HG03095 (cell line): ENCODE data around the gene MOGAT2.
"Not testable (repeated sequence)": the region's sequence is repeated elsewhere in the genome, so short reads cannot be mapped to it uniquely, and the experiment has no call there.

Experiments
- ATAC-seq: cut with Tn5 transposase; IDR thresholded peaks from one replicate; pipeline ENCODE4 v1.9.1; 2021; ENCODE audit warnings: moderate library complexity; ENCODE audit not compliant: unreplicated experiment

MOGAT2 gene

DNA sequence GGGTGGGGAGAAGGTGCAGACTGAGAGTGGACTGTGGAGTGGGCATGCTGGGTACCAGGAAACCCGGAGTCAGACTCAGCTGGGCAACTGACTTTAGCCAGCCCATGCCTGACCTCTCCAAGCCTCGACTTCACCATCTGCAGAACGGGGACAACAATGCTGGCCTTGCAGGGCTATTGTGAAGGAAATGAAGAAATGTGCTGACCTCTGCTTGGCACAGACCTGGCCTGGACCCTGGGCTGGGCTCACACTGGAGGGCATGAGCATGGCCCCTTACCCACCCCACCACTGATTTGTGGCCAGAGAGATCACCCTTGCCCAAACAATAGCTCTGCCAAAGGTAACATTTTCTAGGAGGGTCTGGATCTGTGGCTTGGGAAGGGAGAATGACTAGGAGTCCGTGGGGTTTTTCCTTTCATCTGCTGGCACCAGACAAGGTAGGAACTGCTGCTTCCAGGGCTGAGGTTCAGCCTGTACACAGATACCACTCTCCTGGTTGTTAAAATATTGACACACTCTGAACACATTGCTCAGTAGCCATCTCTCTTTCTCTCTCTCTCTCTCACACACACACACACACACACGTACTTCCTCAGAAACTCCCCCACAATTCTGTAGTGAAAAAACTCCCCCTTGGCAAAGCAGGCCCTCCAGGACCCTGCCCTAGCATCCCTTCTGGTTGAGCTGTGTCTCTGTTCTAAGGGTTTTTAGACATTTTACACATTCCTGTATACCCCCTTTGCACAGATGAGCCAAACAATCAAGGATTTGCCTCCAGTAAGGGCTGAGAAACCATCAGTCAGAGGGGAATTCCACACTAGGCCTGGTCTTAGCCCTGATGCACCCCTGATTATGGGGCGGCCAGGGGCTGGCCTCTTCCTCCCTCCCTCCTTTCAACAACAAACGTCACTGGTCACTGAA lies 1.0 kb downstream of the MOGAT2 start:
- no peak for ATAC-seq

DNA sequence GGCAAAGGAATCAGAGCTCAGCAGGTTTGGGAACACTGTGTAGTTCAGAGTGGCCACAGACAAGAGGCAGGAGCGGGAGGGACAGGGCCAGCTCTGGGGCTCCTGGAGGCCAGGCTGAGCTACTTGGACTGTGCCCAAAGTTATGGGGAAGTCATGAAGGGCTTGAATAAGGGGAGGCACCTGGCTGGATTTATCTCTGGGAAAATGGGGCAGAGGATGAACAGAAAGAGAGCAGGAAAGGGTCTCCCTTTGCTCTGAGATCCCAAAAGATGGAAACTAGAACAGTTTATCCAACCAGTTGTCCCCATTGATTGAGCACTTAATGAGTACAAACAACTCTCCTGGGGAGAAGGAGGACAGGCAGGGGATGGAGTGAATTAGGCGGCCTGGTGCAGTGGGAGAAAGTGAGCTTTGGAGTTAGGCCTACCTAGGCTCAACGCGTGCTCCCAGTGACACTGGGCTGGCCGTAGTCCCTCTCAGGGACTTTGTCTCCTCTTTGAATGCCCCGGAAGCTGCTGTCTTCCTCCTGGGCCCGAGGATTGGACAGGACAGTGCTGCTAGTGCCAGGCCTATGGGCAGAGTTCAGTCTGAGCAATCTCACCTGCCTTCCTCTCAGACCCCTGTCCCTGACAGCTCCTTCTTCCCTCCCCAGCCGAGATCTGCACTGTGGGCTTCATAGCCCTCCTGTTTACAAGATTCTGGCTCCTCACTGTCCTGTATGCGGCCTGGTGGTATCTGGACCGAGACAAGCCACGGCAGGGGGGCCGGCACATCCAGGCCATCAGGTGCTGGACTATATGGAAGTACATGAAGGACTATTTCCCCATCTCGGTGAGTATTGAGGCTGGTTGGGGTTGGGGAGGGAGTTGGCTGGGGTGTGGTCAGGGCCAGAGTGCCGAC lies 2.0 kb downstream of the MOGAT2 start:
- no peak for ATAC-seq

- no peak for ATAC-seq
These were observed 3.0 kb downstream of the MOGAT2 start for GRCh38 chr11:75720639-75721038.

- no peak for ATAC-seq
These were observed 4.4 kb downstream of the MOGAT2 start for GRCh38 chr11:75721852-75722668.

DNA sequence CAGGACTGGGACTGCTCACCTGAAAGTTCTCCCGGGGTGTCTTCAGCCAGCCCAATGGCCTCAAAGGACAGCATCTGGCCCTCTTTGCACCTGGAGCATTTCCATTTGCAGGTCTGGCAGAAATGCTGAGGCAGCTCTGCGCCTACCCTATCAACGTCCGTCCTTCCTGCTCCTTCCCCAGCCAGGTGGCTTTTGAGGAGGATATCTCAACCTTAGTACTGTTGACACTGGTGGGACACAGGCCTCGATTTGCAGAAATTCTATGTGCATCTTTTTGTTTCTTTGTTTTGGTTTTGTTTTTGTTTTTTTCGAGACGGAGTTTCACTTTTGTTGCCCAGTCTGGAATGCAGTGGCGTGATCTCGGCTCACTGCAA lies 5.0 kb downstream of the MOGAT2 start:
- ATAC-seq = no peak

GRCh38 chr11:75725547-75726320 lies 8.1 kb downstream of the MOGAT2 start:
- ATAC-seq = no peak

DNA sequence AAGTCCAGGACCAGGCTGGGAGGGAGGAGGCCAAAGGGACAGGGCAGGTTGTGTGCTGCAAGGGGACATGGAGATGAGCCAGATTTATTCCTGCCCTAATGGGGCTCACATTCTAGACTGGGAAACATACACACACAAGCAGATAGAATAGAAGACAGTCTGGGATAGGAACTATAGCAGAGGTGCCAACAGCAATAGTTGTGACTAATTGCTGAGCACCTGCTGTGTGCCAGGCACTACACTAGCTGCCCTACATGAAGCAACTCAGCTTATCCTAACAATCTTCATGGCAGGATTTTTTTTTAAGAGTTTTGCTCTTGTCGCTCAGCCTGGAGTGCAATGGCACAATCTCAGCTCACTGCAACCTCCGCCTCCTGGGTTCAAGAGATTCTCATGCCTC lies 11.4 kb downstream of the MOGAT2 start:
- no peak for ATAC-seq

DNA sequence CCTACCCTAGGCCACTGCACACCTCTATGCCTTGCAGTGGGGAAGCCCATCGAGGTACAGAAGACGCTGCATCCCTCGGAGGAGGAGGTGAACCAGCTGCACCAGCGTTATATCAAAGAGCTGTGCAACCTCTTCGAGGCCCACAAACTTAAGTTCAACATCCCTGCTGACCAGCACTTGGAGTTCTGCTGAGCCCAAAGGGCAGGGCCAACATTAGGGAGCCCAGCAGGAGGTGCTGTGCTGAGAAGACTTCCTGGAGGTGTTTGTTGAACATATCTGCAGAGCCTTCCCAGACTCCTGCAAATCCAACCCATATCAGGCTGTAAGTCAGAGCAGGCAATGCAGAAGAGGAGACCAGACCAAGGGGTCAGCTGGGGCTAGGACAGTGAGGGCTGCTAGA lies 13.5 kb downstream of the MOGAT2 start:
- ATAC-seq = no peak

DNA sequence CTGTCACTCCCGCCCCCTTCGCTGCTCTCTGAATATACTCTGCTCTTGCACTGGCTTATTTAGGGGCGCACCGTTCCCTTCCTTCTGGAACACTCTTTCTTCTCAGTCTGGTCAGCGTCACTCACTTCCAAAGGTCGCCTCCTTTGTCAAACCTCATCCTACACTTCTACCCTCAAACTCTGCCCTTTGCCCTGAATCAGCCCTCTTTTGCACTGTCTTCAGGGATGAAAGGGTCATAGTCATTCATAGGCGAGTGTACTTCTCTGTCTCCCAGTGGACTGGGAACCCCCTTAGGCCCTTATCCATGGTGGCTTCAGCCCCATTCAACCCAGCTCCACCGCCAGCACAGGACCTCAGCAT lies 15.4 kb downstream of the MOGAT2 start:
- ATAC-seq = no peak

- no peak for ATAC-seq
These were observed 15.9 kb downstream of the MOGAT2 start for GRCh38 chr11:75733431-75734107.

DNA sequence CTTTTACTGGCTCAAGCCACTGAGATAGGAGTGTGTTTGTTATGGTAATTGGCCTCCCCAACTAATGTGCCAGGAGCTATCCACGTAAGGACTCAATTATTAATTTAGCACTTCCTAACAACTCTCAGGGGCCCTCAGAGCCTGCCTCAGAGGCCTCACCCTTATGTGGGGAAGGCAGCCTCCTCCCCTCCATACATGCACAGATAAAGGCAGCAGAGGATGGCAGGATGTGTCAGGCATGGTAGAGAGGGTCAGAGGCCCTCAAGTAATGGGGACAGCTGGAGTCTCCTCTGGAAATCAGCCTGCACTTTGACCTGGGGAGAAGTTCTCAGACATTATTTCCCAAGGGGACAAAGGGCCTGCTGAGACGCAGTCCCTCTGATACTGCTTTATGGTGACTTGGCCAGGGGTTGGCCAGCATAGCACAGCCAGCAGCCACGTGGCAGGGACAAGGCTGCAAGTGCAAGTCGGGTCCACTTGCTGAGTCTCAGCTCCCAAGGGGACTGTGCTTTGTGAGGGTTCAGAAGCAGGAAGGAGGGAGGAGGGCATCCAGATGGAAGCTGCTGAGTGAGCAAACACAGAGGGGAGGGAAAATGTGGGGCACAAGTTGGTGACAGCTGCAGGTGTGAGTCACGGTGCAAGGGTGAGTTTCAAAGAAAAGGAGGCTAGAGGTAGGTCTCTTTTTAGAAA lies 17.0 kb downstream of the MOGAT2 start:
- ATAC-seq = no peak

GRCh38 chr11:75735181-75735845 lies 17.7 kb downstream of the MOGAT2 start:
- no peak for ATAC-seq

GRCh38 chr11:75737314-75737713 lies 19.7 kb downstream of the MOGAT2 start:
- no peak for ATAC-seq

GRCh38 chr11:75740681-75741080 lies 23.0 kb downstream of the MOGAT2 start:
- ATAC-seq = no peak

- not testable (repeated sequence) for ATAC-seq
These were observed 25.5 kb downstream of the MOGAT2 start for GRCh38 chr11:75743159-75743558.

DNA sequence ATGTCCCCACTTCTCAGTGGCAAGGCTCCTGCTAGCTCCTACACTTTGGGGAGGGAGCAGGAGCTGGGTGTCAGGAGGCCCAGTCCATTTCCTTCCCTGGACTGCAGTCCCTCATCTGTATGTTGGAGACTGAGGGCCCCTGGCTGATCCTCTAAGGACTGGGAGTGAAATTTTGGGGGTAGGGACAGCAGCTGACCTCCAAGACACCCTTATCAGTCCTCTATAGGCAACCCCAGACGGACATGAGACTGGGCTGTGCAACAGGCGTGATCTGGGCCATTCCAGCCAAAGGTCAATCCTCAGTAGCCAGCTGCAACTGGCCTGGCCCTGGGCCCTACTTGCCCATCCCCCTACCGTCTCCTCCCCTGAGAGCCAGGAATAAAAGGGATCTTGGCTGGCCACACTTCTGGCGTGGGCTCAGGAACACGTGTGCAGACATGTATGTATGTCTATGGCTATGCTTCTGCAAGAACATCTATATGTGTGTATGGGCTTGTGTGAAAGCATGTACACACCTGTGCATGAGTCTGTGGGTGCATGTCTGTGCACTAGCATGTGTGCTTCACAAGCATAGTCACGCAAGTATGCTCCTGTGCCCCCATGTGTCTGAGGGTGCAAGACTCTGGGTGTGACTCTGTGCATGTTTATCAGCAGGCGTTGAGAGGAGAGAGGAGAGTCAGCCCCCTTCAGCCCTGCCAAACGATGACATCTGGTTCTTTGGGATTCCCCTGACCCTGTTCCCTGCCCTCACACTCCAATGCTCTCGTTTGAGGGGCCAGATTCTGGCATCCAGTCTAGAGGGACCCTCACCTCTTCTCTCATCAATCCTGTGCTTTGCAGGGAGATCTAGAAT lies 26.3 kb downstream of the MOGAT2 start:
- ATAC-seq = no peak

GRCh38 chr11:75745807-75746206 lies 28.2 kb downstream of the MOGAT2 start:
- ATAC-seq = no peak
